IMR-90 (cell line): ENCODE measurements around the gene TPO. TPM values are rescaled to one million over a fixed set of nuclear protein-coding genes. Genes with fewer than 3 reads are reported as not detected.

ENCODE experiments used
- ATAC-seq: fragments of 200-7000 bp; cut with Tn5 transposase; 2 replicates; pipeline ENCODE4 v1.9.1; 2020; ENCODE audit warnings: low read depth, mild to moderate bottlenecking, moderate library complexity
- BruUV-seq: library from RNA; stranded (reverse); fragments of 400-500 nt; replicated peaks from 2 replicates; lab custom pipeline; 2021; lab: Mats Ljungman, UMichigan
- CTCF ChIA-PET: fragments of 300-600 bp; formaldehyde crosslinking; extraction: SDS; loops from one replicate; lab custom pipeline; 2021; ENCODE audit warnings: antibody characterized with exemption; lab: Yijun Ruan, JAX
- POLR2A ChIA-PET: fragments of 300-600 bp; sonication (Branson Sonifier 250); formaldehyde crosslinking; loops from one replicate; lab custom pipeline; 2022; ENCODE audit warnings: antibody characterized with exemption; ENCODE audit not compliant: unreplicated experiment; lab: Charles Lee
- DNase-seq: peaks from one replicate; pipeline ENCODE4 v3.0.0; 2013
- H2AFZ ChIP-seq: replicated peaks from 2 replicates; pipeline ENCODE3; 2013; ENCODE audit warnings: low read length, mild to moderate bottlenecking; ENCODE audit not compliant: poor library complexity
- H2AK5ac ChIP-seq: 2 replicates; pipeline ENCODE4 v1.6.1; 2013; ENCODE audit warnings: low read depth, low read length, inconsistent platforms
- H2AK9ac ChIP-seq: replicated peaks from 2 replicates; pipeline ENCODE3; 2013; ENCODE audit warnings: mild to moderate bottlenecking, low read depth, low read length, moderate library complexity; ENCODE audit not compliant: poor library complexity
- H2BK120ac ChIP-seq: 2 replicates; pipeline ENCODE4 v1.6.1; 2013; ENCODE audit warnings: low read depth, low read length, inconsistent platforms
- H2BK15ac ChIP-seq: 3 replicates; pipeline ENCODE4 v1.6.1; 2013; ENCODE audit warnings: low read depth, low read length, inconsistent platforms
- H2BK20ac ChIP-seq: 2 replicates; pipeline ENCODE4 v1.6.1; 2013; ENCODE audit warnings: low read depth, mild to moderate bottlenecking, inconsistent platforms, low read length, moderate library complexity
- H2BK5ac ChIP-seq: 2 replicates; pipeline ENCODE4 v1.6.1; 2013; ENCODE audit warnings: mild to moderate bottlenecking, low read depth, low read length, inconsistent platforms; ENCODE audit not compliant: poor library complexity, severe bottlenecking
- H3K14ac ChIP-seq: replicated peaks from 2 replicates; pipeline ENCODE4 v1.6.1; 2013; ENCODE audit warnings: low read depth, low read length, inconsistent platforms
- H3K18ac ChIP-seq: 2 replicates; pipeline ENCODE4 v1.6.1; 2013; ENCODE audit warnings: low read depth, low read length, control low read depth
- H3K23ac ChIP-seq: 2 replicates; pipeline ENCODE4 v1.6.1; 2013; ENCODE audit warnings: low read depth, low read length, inconsistent platforms
- H3K27ac ChIP-seq: 2 replicates; pipeline ENCODE4 v1.5.1; 2013; ENCODE audit warnings: mild to moderate bottlenecking, control low read depth, low read length; ENCODE audit not compliant: insufficient read depth
- H3K27me3 ChIP-seq: 2 replicates; pipeline ENCODE4 v1.6.1; 2013; ENCODE audit warnings: low read length; ENCODE audit not compliant: control insufficient read depth, insufficient read depth
- H3K36me3 ChIP-seq: 2 replicates; pipeline ENCODE4 v1.6.1; 2013; ENCODE audit warnings: low read length, mixed read lengths; ENCODE audit not compliant: control insufficient read depth, insufficient read depth
- H3K4ac ChIP-seq: 2 replicates; pipeline ENCODE4 v1.6.1; 2013; ENCODE audit warnings: low read depth, low read length, inconsistent platforms
- H3K4me1 ChIP-seq: 2 replicates; pipeline ENCODE4 v1.6.1; 2013; ENCODE audit warnings: low read length, mixed read lengths; ENCODE audit not compliant: control insufficient read depth, insufficient read depth
- H3K4me2 ChIP-seq: 2 replicates; pipeline ENCODE4 v1.6.1; 2013; ENCODE audit warnings: low read depth, mild to moderate bottlenecking, control low read depth, low read length, moderate library complexity
- H3K4me3 ChIP-seq: 2 replicates; pipeline ENCODE4 v1.5.1; 2013; ENCODE audit warnings: low read depth, mild to moderate bottlenecking, control low read depth, low read length, moderate library complexity; ENCODE audit not compliant: insufficient read depth
- H3K56ac ChIP-seq: 2 replicates; pipeline ENCODE4 v1.6.1; 2013; ENCODE audit warnings: low read length, inconsistent platforms; ENCODE audit not compliant: insufficient read depth; ENCODE audit errors: extremely low read depth
- H3K79me1 ChIP-seq, 2 experiments: 2 replicates each; pipeline ENCODE4 v1.6.1; 2013; ENCODE audit warnings: low read length in 2 of 2, inconsistent platforms in 1 of 2, low read depth in 1 of 2
- H3K9ac ChIP-seq: 2 replicates; pipeline ENCODE4 v1.6.1; 2013; ENCODE audit warnings: low read depth, low read length, control low read depth
- H3K9me1 ChIP-seq: 2 replicates; pipeline ENCODE4 v1.6.1; 2013; ENCODE audit warnings: low read length, inconsistent platforms; ENCODE audit not compliant: insufficient read depth
- H3K9me3 ChIP-seq: 2 replicates; pipeline ENCODE4 v1.6.1; 2013; ENCODE audit warnings: low read length; ENCODE audit not compliant: control insufficient read depth, insufficient read depth
- H4K20me1 ChIP-seq: 2 replicates; pipeline ENCODE4 v1.6.1; 2013; ENCODE audit warnings: low read length, inconsistent platforms; ENCODE audit not compliant: insufficient read depth
- H4K5ac ChIP-seq: 2 replicates; pipeline ENCODE4 v1.6.1; 2013; ENCODE audit warnings: mild to moderate bottlenecking, low read depth, low read length, control low read depth
- H4K8ac ChIP-seq, 2 experiments: 2 replicates each; pipeline ENCODE4 v1.6.1; 2013; ENCODE audit warnings: low read depth in 2 of 2, low read length in 2 of 2, control low read depth in 1 of 2, inconsistent platforms in 1 of 2
- H4K91ac ChIP-seq: 2 replicates; pipeline ENCODE4 v1.6.1; 2013; ENCODE audit warnings: low read depth, low read length, inconsistent platforms; ENCODE audit not compliant: insufficient read depth
- CHD1 ChIP-seq: IDR thresholded peaks from 2 replicates; pipeline ENCODE4 v1.6.1; 2012; ENCODE audit warnings: low read depth, low read length, improper control_type of control experiment
- FOS ChIP-seq: fragments of 150-350 bp; IDR thresholded peaks from 2 replicates; pipeline ENCODE4 v1.6.1; 2016; ENCODE audit warnings: low read depth, low read length
- MAZ ChIP-seq: IDR thresholded peaks from 2 replicates; pipeline ENCODE4 v1.6.1; 2012; ENCODE audit warnings: low read depth, mild to moderate bottlenecking, low read length, improper control_type of control experiment, moderate library complexity, borderline replicate concordance
- RAD21 ChIP-seq: IDR thresholded peaks from 2 replicates; pipeline ENCODE4 v1.6.1; 2012; ENCODE audit warnings: low read length, improper control_type of control experiment
- WGBS, 2 experiments: methylation state at CpG; one replicate each; pipeline versions ENCODE4 v1.1.5 to v1.1.7; 2013; ENCODE audit warnings: missing lambda C conversion rate in 2 of 2; ENCODE audit not compliant: insufficient read length in 1 of 2; ENCODE audit errors: extremely low coverage in 2 of 2; 5-methylcytosine and 5-hydroxymethylcytosine counted together
- dilution Hi-C: fragments of 300-500 bp; cut with HindIII; formaldehyde crosslinking; loops from one replicate; pipeline ENCODE4 v1.14.3; 2018; ENCODE audit warnings: low sequenced_read_pairs; ENCODE audit not compliant: unreplicated experiment
- in situ Hi-C: fragments of 300-500 bp; cut with MboI; formaldehyde crosslinking; loops from 3 replicates; pipeline ENCODE4 v1.14.3; 2019; ENCODE audit warnings: low sequenced_read_pairs, inconsistent platforms, mixed read lengths
- intact Hi-C: fragments of 100-400 bp; cut with micrococcal nuclease; formaldehyde crosslinking; loops from 2 replicates; pipeline ENCODE4 v1.10.0; 2022
- polyA plus RNA-seq, 3 experiments: library from polyadenylated mRNA; depleted of rRNA; stranded (reverse); fragments of >200 nt; gene quantifications; 2 replicates each; pipeline ENCODE4 v1.2.3, GENCODE V29; 2012; ENCODE audit warnings: low replicate concordance in 1 of 3
- total RNA-seq: library from RNA; depleted of rRNA; stranded (reverse); fragments of >200 nt; gene quantifications from 2 replicates; pipeline ENCODE4 v1.2.3, GENCODE V29; 2012

TPO gene
- total and polyA plus RNA-seq, 2 of the 4 experiments (the other 2 are of a cell fraction): not detected

DNA sequence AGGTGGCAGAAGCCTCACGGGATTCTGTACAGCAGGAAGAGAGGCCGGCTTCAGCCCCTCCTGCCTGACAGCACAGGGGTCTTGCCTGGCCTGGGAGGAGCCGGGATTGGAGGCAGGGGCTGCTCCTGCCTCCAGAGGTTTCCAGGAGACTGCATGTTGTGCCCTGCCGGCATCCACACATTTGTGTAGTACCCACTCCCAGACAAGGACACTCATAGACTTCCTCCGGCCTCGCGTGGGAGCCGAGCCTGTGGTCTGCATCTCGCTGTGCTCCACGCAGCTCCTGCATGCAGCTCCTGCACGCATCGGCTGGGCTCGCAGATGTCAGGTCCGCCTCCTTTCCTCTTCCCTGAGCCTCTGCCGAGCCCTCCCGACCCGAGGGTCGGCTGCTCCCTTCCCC is 34.7 kb downstream of the TPO start:
- H3K14ac ChIP-seq: no peak overlapping the region
- no TSS peak for BruUV-seq
- H4K5ac ChIP-seq: no peak overlapping the region
- no peaks in the 10 kb centered on the region for H3K27me3 ChIP-seq
- no peak overlapping the region for H3K9ac ChIP-seq
- no peak overlapping the region for H3K18ac ChIP-seq
- H3K9me3 ChIP-seq: peaks cover 8% of the 10 kb centered on the region; the same call in 1 of the 2 replicates
- H4K20me1 ChIP-seq: no peaks in the 10 kb centered on the region
- ChIA-PET POLR2A (no interaction called here), CTCF (no interaction called here)
- TF ChIP-seq FOS: no peak
- TF ChIP-seq MAZ: no peak
- no peak for TF ChIP-seq CHD1
- TF ChIP-seq RAD21: no peak
- intact Hi-C loops (no loop called here), dilution Hi-C loops (no loop called here), in situ Hi-C loops (no loop called here)
- H2AK9ac ChIP-seq: no peak overlapping the region
- H2BK5ac ChIP-seq: no peak overlapping the region
- no peaks in the 10 kb centered on the region for H3K36me3 ChIP-seq
- H3K4me3 ChIP-seq: no peak overlapping the region
- no peak overlapping the region for H2BK15ac ChIP-seq
- no peak overlapping the region for H4K8ac ChIP-seq
- no peak overlapping the region for H4K91ac ChIP-seq
- 38% methylated on average over 9 of the region's 18 CpGs; no CpG with 5 or more reads in 1 of the 2 experiments for WGBS, 2 experiments
- no peaks in the 10 kb centered on the region for H3K79me1 ChIP-seq
- no peak overlapping the region for H3K27ac ChIP-seq
- no peaks in the 10 kb centered on the region for H3K9me1 ChIP-seq
- no peaks in the 10 kb centered on the region for H3K4me1 ChIP-seq
- H2AK5ac ChIP-seq: no peak overlapping the region
- no peak overlapping the region for H3K4me2 ChIP-seq
- H2BK20ac ChIP-seq: no peak overlapping the region
- ATAC-seq (no peak), DNase-seq (no peak)
- no peak overlapping the region for H3K23ac ChIP-seq
- peak overlapping the region; percentile 26 for H2AFZ ChIP-seq
- no peak overlapping the region for H3K56ac ChIP-seq
- no peak overlapping the region for H3K4ac ChIP-seq
- H2BK120ac ChIP-seq: no peak overlapping the region
